Activated CD8-positive, alpha-beta T cell treated with anti-CD3 and anti-CD28 coated beads, Interleukin-2, amount 10 ng/mL, durations not matched to agents 7 days and 5 days (primary cell): ENCODE data around the gene KNTC1. TPM values are rescaled to one million over a fixed set of nuclear protein-coding genes. Genes with fewer than 3 reads are reported as not detected.
"Not testable (repeated sequence)": the region's sequence is repeated elsewhere in the genome, so short reads cannot be mapped to it uniquely, and the experiment has no call there.

ENCODE experiments used
- ATAC-seq: fragments of 150-1000 bp; cut with Tn5 transposase; one replicate; pipeline ENCODE4 v1.10.0; 2021; ENCODE audit warnings: moderate library complexity
- CTCF ChIA-PET: fragments of 350-600 bp; sonication (Branson Sonifier 250); formaldehyde crosslinking; loops from one replicate; lab custom pipeline; 2021; ENCODE audit warnings: antibody characterized with exemption; lab: Charles Lee
- POLR2A ChIA-PET: fragments of 350-600 bp; sonication (Branson Sonifier 250); formaldehyde crosslinking; loops from one replicate; lab custom pipeline; 2021; ENCODE audit warnings: antibody characterized with exemption; lab: Charles Lee
- DNase-seq: peaks from one replicate; pipeline ENCODE4 v3.0.0-alpha.2; 2020
- H3K27ac Mint-ChIP-seq: one replicate; pipeline ENCODE4 v1.8.0; 2021; ENCODE audit warnings: mild to moderate bottlenecking, mixed read lengths
- H3K27me3 Mint-ChIP-seq: one replicate; pipeline ENCODE4 v1.8.0; 2021; ENCODE audit warnings: low read depth, mixed read lengths
- H3K36me3 Mint-ChIP-seq: one replicate; pipeline ENCODE4 v1.8.0; 2021; ENCODE audit warnings: low read depth, mixed read lengths
- H3K4me1 Mint-ChIP-seq: one replicate; pipeline ENCODE4 v1.8.0; 2021; ENCODE audit warnings: low read depth, mixed read lengths
- H3K4me3 Mint-ChIP-seq: one replicate; pipeline ENCODE4 v1.8.0; 2021; ENCODE audit warnings: mild to moderate bottlenecking, mixed read lengths
- H3K9me3 Mint-ChIP-seq: one replicate; pipeline ENCODE4 v1.8.0; 2022; ENCODE audit warnings: mixed read lengths; ENCODE audit not compliant: insufficient read depth
- total RNA-seq, 2 experiments: library from RNA; stranded (reverse); gene quantifications; one replicate each; pipeline ENCODE4 v1.2.3, GENCODE V29; 2021

KNTC1 gene
- total RNA-seq, 2 experiments from 2014 or later: 139 to 147 TPM

DNA sequence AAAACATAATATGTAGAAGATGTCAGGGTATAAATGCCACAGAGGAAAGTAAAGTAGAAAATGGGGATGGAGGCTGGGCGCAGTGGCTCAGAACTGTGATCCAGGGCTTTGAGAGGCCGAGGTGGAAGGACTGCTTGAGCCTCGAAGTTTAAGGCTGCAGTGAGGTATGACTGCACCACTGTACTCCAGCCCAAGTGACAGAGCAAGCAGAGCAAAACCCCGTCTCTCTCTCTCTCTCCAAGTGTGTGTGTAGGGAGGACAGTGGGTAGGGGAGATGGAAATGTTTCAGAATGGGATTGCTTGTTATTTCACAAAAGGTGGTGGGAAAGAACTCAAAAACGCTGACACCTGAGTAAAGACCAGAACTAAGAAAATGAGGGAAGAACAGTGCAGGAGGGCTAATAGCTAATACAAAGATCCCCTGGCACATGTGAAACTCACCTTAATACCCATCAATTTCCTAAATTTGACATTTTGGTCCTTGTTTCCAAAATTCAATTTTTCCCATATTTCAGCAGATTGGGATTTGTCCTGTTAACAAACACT is 20.6 kb upstream of the KNTC1 start:
- no peak for ATAC-seq
- Mint-ChIP-seq H3K27ac (peak overlapping the region; percentile 39), H3K36me3 (peaks cover 79% of the 10 kb centered on the region), H3K9me3 (no peaks in the 10 kb centered on the region), H3K4me1 (peaks cover 11% of the 10 kb centered on the region), H3K27me3 (no peaks in the 10 kb centered on the region), H3K4me3 (no peak overlapping the region)
- ChIA-PET POLR2A (interaction anchor here (1.8 kb wide), 1 partner anchor 20 kb away, joined by 11 read pairs; the partner anchor contains the start of genes KNTC1 and RSRC2), CTCF (interaction anchor here (1.5 kb wide), 1 partner anchor 106 kb away, joined by 8 read pairs; no protein-coding TSS in a partner anchor)
- no peak for DNase-seq

DNA sequence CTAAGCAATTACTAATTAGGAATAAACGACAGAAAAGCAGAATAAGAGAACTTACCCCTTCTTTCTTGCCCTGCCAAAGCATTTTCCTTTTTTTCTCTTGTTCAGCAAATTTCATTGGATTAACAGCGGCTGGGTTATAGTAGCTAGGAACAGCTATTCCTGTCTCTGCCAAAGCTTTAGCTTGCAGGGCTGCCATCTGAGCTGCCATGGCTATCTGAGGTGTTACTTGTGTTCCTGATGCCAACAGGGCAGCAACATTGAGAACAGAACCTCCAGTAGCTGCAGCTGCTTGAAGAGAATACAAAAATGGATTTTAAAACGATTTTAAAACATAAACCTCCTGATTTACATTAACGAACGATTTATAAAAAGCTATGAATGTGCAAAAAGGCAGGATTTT is 18.9 kb upstream of the KNTC1 start:
- no peak overlapping the region for H3K27ac Mint-ChIP-seq
- H3K27me3 Mint-ChIP-seq: no peaks in the 10 kb centered on the region
- no peak overlapping the region for H3K4me3 Mint-ChIP-seq
- H3K4me1 Mint-ChIP-seq: peaks cover 5% of the 10 kb centered on the region
- ChIA-PET POLR2A (interaction anchor here (1.4 to 1.5 kb wide), 2 partner anchors 17 to 19 kb away, joined by 5 to 9 read pairs; partner anchors contain the start of genes KNTC1 and RSRC2), CTCF (interaction anchor here (0.5 to 1.2 kb wide), 2 partner anchors 37 to 112 kb away, joined by 4 to 6 read pairs; no protein-coding TSS in a partner anchor)
- DNase-seq (no peak), ATAC-seq (no peak)
- H3K36me3 Mint-ChIP-seq: peaks cover 75% of the 10 kb centered on the region
- H3K9me3 Mint-ChIP-seq: no peaks in the 10 kb centered on the region

DNA sequence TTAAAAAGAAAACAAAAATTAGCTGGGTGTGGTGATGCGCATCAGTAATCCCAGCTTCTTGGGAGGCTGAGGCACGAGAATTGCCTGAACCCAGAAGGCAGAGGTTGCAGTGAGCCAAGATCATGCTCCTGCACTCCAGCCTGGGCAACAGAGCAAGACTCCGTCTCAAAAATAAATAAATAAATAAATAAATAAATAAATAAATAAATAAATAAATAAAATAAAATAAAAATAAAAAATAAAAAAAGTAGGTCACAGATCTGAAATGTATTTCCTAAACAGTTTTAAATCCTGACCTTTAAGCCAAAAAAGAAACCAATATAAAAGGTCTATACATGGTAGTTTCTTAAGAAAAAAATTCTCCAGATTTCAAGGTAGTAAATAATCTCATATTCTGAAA is 14.0 kb upstream of the KNTC1 start:
- not testable (repeated sequence) for H3K9me3 Mint-ChIP-seq, H3K27me3 Mint-ChIP-seq, H3K27ac Mint-ChIP-seq, H3K4me3 Mint-ChIP-seq, ATAC-seq, DNase-seq, H3K4me1 Mint-ChIP-seq
- peaks cover 79% of the 10 kb centered on the region for H3K36me3 Mint-ChIP-seq
- ChIA-PET POLR2A (interaction anchor here (1.0 to 2.5 kb wide), 3 partner anchors 12 to 81 kb away, joined by 3 to 9 read pairs (median 9); partner anchors contain the start of genes KNTC1, RSRC2 and ZCCHC8), CTCF (interaction anchor here (0.9 to 1.0 kb wide), 2 partner anchors 9 to 12 kb away, joined by 4 to 5 read pairs; partner anchors contain the start of gene ZCCHC8)

GRCh38 chr12:122513660-122514059 is 13.4 kb upstream of the KNTC1 start:
- ATAC-seq (no peak), DNase-seq (no peak)
- Mint-ChIP-seq H3K4me1 (peaks cover 12% of the 10 kb centered on the region), H3K4me3 (no peak overlapping the region), H3K27ac (peak overlapping the region; percentile 20), H3K9me3 (no peaks in the 10 kb centered on the region), H3K27me3 (no peaks in the 10 kb centered on the region), H3K36me3 (peaks cover 81% of the 10 kb centered on the region)
- CTCF ChIA-PET: no interaction called here
- POLR2A ChIA-PET: interaction anchor here (0.8 to 2.5 kb wide), 2 partner anchors 12 to 13 kb away, joined by 4 to 9 read pairs; partner anchors contain the start of gene ZCCHC8

GRCh38 chr12:122515275-122515674 is 11.8 kb upstream of the KNTC1 start:
- CTCF ChIA-PET: no interaction called here

DNA sequence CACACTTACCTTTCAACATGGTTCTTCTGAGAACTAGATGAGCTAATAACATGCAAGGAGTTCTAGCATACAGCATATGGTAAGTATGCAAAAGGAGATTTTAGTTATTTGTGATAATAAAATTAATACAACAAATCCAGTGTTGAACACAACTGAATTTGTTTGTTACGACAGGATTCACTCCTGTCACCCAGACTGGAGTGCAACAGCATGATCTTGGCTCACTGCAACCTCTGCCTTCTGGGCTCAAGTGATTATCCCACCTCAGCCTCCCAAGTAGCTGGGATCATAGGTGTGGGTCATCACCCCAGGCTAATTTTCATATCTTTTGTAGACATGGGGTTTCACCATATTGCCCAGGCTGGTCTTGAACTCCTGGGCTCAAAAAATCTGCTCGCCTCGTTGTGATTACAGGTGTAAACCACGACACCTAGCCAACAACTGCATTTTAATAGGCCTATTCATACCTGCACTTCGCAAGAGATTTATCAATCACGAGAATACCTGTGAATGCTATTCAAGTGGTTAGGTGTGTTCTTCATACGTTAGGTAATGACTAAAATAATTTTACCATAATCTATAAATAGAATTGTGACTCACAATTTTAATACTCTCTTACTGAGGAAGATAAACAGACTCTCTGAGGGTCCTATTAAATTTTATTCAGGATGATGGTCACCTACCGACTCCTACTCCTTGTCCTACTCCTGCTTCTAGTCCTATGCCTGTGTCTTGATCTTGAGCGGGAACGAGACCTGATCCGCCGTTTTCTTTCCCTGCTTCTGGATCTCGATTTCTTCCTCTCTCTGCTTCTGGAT is 10.3 kb upstream of the KNTC1 start:
- H3K9me3 Mint-ChIP-seq: no peaks in the 10 kb centered on the region
- ChIA-PET CTCF (interaction anchor here (0.9 kb wide), 1 partner anchor 10 kb away, joined by 3 read pairs; the partner anchor contains the start of gene RSRC2), POLR2A (interaction anchor here (1.9 kb wide), 1 partner anchor 10 kb away, joined by 10 read pairs; the partner anchor contains the start of genes KNTC1 and RSRC2)
- H3K27me3 Mint-ChIP-seq: no peaks in the 10 kb centered on the region
- peaks cover 31% of the 10 kb centered on the region for H3K4me1 Mint-ChIP-seq
- ATAC-seq: no peak
- H3K27ac Mint-ChIP-seq: no peak overlapping the region
- no peak overlapping the region for H3K4me3 Mint-ChIP-seq
- DNase-seq: no peak
- H3K36me3 Mint-ChIP-seq: peaks cover 81% of the 10 kb centered on the region

More at GRCh38 chr12:122515275-122515674, 11.8 kb upstream of the KNTC1 start:
- H3K4me1 Mint-ChIP-seq: peaks cover 23% of the 10 kb centered on the region
- DNase-seq (no peak), ATAC-seq (no peak)
- POLR2A ChIA-PET: interaction anchor here (0.7 to 0.9 kb wide), 2 partner anchors 10 to 12 kb away, joined by 3 read pairs; no protein-coding TSS in a partner anchor
- no peak overlapping the region for H3K27ac Mint-ChIP-seq
- peaks cover 79% of the 10 kb centered on the region for H3K36me3 Mint-ChIP-seq
- no peak overlapping the region for H3K4me3 Mint-ChIP-seq
- no peaks in the 10 kb centered on the region for H3K27me3 Mint-ChIP-seq
- no peaks in the 10 kb centered on the region for H3K9me3 Mint-ChIP-seq

DNA sequence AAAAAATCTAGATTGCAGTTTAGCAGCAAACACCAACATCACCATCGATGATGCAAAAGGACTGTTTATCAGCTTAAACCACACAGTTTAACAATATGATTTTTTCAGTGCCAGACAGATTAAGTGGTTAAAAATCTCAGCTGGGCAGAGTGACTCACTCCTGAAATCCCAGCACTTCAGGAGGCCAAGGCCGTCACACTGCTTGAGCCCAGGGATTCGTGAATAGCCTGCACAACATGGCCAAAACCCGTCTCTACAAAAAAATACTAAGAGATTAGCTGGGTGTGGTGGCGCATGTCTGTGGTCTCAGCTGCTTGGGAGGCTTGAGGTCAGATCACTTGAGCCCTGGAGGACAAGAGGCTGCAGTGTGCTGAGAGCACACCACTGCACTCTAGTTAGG is 9.2 kb upstream of the KNTC1 start:
- peaks cover 37% of the 10 kb centered on the region for H3K4me1 Mint-ChIP-seq
- ATAC-seq (no peak), DNase-seq (no peak)
- CTCF ChIA-PET: no interaction called here
- POLR2A ChIA-PET: interaction anchor here (1.9 kb wide), 1 partner anchor 9 kb away, joined by 10 read pairs; the partner anchor contains the start of genes KNTC1 and RSRC2
- peaks cover 84% of the 10 kb centered on the region for H3K36me3 Mint-ChIP-seq
- H3K4me3 Mint-ChIP-seq: no peak overlapping the region
- no peak overlapping the region for H3K27ac Mint-ChIP-seq
- no peaks in the 10 kb centered on the region for H3K27me3 Mint-ChIP-seq
- H3K9me3 Mint-ChIP-seq: no peaks in the 10 kb centered on the region

DNA sequence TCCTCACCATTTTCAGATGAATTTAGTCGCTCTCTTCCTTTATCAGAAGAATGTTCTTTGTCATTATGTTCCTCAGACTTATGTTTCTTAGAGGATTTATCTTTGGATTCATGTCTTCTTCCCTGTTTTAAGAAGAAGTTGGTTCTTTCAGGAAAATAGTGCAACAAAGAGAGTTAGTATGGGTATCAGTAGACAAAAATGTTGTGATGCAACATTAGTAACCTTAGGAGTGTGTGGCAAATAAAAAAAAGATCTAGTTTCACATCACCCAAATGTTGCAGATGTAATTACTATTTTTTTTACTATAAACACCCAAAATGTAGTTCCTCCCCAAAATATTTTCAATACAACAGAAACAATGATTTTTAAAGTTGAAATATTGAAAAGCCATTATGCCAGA is 8.1 kb upstream of the KNTC1 start:
- ATAC-seq (no peak), DNase-seq (no peak)
- ChIA-PET POLR2A (interaction anchor here (3.2 kb wide), 1 partner anchor 18 kb away, joined by 15 read pairs; the partner anchor contains the start of gene ZCCHC8), CTCF (interaction anchor here (1.8 to 2.0 kb wide), 2 partner anchors 18 to 119 kb away, joined by 5 to 7 read pairs; partner anchors contain the start of gene ZCCHC8)
- H3K4me1 Mint-ChIP-seq: peaks cover 47% of the 10 kb centered on the region
- H3K36me3 Mint-ChIP-seq: peaks cover 86% of the 10 kb centered on the region
- no peaks in the 10 kb centered on the region for H3K9me3 Mint-ChIP-seq
- H3K27me3 Mint-ChIP-seq: no peaks in the 10 kb centered on the region
- no peak overlapping the region for H3K4me3 Mint-ChIP-seq
- peak overlapping the region; percentile 43 for H3K27ac Mint-ChIP-seq

- peaks cover 52% of the 10 kb centered on the region for H3K4me1 Mint-ChIP-seq
- H3K36me3 Mint-ChIP-seq: peaks cover 88% of the 10 kb centered on the region
- ChIA-PET POLR2A (interaction anchor here (1.0 to 3.2 kb wide), 3 partner anchors 14 to 18 kb away, joined by 3 to 15 read pairs (median 3); partner anchors contain the start of gene ZCCHC8), CTCF (interaction anchor here (1.5 to 2.0 kb wide), 3 partner anchors 18 to 234 kb away, joined by 4 to 7 read pairs (median 5); partner anchors contain the start of genes DENR and ZCCHC8)
- no peaks in the 10 kb centered on the region for H3K27me3 Mint-ChIP-seq
- ATAC-seq (no peak), DNase-seq (no peak)
- H3K9me3 Mint-ChIP-seq: no peaks in the 10 kb centered on the region
- H3K27ac Mint-ChIP-seq: peak overlapping the region; percentile 54
- H3K4me3 Mint-ChIP-seq: no peak overlapping the region
Observed at GRCh38 chr12:122519418-122519817, 7.6 kb upstream of the KNTC1 start.

DNA sequence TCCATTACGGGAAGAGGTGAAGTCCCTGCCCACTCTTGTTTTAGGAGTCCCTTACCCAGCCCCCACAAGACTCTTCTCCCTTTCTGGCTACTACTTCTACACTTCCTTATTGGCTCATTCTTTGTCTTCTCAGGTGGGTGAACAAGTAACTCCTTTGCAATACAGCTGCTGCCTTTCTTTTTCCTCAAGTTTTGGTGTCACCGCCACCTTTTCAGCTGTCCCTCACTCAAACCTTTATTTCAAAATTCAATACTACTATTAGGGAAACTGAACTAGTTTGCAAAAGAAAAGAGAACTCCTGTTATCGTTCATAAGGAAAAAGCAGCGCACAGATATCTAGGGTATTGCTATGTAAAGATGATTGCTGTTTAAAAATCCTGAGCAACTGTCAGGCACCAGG is 6.4 kb upstream of the KNTC1 start:
- Mint-ChIP-seq H3K36me3 (peaks cover 87% of the 10 kb centered on the region), H3K4me1 (peaks cover 55% of the 10 kb centered on the region)

DNA sequence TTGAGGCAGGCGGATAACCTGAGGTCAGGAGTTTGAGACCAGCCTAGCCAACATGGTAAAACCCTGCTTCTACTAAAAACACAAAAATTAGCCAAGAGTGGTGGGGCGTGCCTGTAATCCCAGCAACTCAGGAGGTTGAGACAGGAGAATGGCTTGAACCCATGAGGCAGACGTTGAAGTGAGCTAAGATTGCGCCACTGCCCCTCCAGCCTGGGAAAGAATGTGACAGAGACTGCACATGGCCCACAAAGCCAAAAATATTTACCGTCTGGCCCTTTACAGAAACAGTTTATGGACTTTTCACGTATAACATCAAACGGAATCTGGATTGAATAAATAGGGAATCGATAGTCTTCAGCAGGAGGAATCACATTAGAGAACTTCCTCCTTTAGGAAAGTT is 3.8 kb upstream of the KNTC1 start:
- ATAC-seq (no peak), DNase-seq (no peak)
- H3K4me3 Mint-ChIP-seq: peak overlapping the region; percentile 95
- no peaks in the 10 kb centered on the region for H3K9me3 Mint-ChIP-seq
- H3K27me3 Mint-ChIP-seq: no peaks in the 10 kb centered on the region
- POLR2A ChIA-PET: interaction anchor here (1.2 to 7.8 kb wide), 2 partner anchors 23 to 675 kb away, joined by 3 to 187 read pairs; partner anchors contain the start of gene ZCCHC8
- H3K4me1 Mint-ChIP-seq: peaks cover 48% of the 10 kb centered on the region
- H3K27ac Mint-ChIP-seq: peak overlapping the region; percentile 16
- CTCF ChIA-PET: interaction anchor here (1.2 to 1.8 kb wide), 3 partner anchors 20 to 124 kb away, joined by 3 read pairs; no protein-coding TSS in a partner anchor
- H3K36me3 Mint-ChIP-seq: peaks cover 67% of the 10 kb centered on the region

More for the DNA sequence above, 6.4 kb upstream of the KNTC1 start:
- ATAC-seq (no peak), DNase-seq (no peak)
- H3K4me3 Mint-ChIP-seq: no peak overlapping the region
- H3K27me3 Mint-ChIP-seq: no peaks in the 10 kb centered on the region
- CTCF ChIA-PET: interaction anchor here (0.7 to 2.0 kb wide), 4 partner anchors 19 to 232 kb away, joined by 3 to 7 read pairs (median 4); partner anchors contain the start of genes DENR and ZCCHC8
- POLR2A ChIA-PET: interaction anchor here (0.6 to 3.2 kb wide), 4 partner anchors 13 to 19 kb away, joined by 3 to 15 read pairs (median 4); partner anchors contain the start of gene ZCCHC8
- no peaks in the 10 kb centered on the region for H3K9me3 Mint-ChIP-seq
- no peak overlapping the region for H3K27ac Mint-ChIP-seq
